GM18909 (cell line): ENCODE data around the gene MED16.
"Not testable (repeated sequence)": the region's sequence is repeated elsewhere in the genome, so short reads cannot be mapped to it uniquely, and the experiment has no call there.

ENCODE experiments used
- ATAC-seq: cut with Tn5 transposase; IDR thresholded peaks from one replicate; pipeline ENCODE4 v1.9.1; 2021; ENCODE audit warnings: mild to moderate bottlenecking; ENCODE audit not compliant: unreplicated experiment, poor library complexity

MED16 gene

DNA sequence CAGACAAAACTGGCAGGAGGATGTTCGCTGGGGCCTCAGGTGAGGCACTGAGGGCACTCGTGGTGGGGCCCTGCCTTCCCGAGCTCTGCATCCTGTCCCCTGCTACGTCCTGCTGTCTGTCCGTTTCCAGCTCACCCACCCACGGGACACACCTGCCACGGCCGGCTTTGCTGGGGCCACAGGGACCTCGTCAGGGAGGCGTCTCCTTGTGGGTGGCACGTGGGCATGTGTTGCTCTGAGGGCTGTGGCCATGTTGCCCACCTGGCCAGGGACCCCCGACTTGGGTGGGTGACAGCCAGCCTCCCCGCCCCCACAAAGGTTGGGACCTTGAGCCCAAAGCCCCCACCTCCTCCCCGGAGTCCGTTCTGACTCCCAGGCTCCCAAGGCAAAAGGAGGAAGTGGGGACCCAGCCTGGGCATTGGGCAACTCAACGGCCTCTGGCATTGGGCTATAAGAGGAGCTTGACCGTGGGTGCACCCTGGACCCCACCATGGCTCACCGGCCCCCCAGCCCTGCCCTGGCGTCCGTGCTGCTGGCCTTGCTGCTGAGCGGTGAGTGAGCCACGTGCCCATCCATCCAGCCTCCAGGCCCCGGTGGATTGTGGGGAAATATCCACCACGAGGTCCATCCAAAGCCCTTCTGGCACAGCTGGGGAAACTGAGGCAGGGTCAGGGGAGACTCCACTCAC, 52.3 kb downstream of the MED16 start, which contains the start of gene PRTN3:
Gene PRTN3 (plus strand): TSS at position 481 of the 688 bp plus-strand sequence. CDS start 10 bp downstream, at position 491.
- ATAC-seq, result no peak

DNA sequence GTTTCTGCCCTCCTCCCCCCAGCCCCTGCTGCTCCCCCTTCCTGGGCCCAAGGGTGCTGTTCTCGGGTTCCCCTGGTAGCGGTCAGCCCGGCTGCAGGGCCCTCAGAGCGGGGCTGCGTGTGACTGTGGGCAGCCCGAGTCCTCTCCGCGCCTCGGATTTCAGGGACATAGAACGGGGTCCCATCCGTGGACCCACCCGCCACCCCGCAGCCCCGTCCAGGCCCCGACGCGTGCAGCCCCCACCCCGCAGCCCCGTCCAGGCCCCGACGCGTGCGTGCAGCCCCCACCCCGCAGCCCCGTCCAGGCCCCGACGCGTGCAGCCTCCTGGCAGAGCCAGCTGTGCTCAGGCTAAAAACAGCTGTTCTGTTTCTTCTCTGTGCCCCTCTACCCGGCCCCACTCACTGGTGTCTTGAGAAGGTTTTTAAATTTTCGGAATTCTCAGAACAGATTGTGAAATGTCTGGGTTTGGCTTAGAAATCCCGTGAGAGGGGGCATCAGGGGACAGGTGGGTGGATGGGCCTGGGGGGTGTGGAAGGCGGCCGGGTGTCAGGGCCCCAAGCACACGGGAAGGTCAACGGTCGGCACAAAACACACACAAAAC, 57.7 kb downstream of the MED16 start:
- ATAC-seq, result no peak

- no peak for ATAC-seq
These were observed 58.8 kb downstream of the MED16 start for GRCh38 chr19:834216-834615.

DNA sequence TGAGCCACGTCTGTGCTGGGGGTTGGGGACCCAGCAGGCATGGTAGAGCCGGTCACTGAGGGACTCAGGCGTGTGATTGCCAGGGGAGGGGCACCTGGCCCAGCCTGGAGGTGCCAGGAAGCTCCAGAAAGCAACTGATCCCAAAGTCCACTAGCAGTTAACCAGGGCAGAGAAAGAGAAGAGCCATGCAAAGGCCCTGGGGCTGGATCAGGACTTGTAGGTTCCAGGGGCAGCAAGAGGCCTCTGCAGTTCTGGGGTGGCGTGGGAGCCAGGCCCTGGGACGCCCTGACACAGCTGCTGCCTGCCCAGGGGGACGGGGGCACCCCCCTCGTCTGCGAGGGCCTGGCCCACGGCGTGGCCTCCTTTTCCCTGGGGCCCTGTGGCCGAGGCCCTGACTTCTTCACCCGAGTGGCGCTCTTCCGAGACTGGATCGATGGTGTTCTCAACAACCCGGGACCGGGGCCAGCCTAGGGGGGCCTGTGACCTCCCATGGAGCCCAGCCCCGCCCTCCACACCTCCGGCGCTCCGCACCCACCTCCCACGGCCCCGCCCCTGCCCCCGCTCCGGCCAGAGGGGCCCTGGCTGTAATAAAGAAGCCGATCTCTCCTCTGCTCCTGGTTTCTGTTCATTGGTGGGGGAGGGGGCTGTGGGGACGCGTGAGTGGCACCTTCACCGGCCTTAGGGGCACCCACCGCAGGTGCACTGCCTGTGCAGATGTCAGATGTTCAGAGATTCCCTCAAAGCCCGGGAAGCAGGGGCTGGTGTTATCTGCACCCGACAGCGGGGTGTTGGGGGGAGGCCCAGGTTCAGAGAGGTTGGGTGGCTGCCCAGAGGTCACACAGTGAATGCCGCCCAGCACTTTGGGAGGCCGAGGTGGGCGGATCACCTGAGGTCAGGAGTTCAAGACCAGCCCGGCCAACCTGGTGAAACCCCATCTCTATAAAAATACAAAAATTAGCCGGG, 61.3 kb downstream of the MED16 start:
- ATAC-seq, result no peak

- no peak for ATAC-seq
These were observed 63.7 kb downstream of the MED16 start for GRCh38 chr19:829129-829758.

- no peak for ATAC-seq
These were observed 65.2 kb downstream of the MED16 start, which contains the start of gene AZU1 for GRCh38 chr19:827710-828321. TSS of gene AZU1 (plus strand) at chr19:827837. CDS start at chr19:827847, 10 bp downstream.

DNA sequence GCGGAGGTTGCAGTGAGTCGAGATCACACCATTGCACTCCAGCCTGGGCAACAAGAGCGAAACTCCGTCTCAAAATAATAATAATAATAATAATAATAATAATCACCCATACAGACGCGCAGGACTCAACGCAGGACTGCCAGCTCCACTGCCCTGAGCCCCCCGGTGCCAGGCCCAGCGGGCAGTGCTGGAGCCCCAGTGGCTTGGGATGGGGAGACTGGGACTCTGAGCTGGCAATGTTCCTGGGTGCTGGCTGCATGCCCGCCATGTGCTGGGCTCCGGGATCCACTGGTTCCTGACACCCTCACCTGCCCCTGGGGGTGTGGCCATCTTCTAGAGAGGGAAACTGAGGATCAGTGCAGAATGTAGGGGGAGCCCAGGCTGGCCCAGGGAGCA, 65.7 kb downstream of the MED16 start:
- ATAC-seq, result no peak

DNA sequence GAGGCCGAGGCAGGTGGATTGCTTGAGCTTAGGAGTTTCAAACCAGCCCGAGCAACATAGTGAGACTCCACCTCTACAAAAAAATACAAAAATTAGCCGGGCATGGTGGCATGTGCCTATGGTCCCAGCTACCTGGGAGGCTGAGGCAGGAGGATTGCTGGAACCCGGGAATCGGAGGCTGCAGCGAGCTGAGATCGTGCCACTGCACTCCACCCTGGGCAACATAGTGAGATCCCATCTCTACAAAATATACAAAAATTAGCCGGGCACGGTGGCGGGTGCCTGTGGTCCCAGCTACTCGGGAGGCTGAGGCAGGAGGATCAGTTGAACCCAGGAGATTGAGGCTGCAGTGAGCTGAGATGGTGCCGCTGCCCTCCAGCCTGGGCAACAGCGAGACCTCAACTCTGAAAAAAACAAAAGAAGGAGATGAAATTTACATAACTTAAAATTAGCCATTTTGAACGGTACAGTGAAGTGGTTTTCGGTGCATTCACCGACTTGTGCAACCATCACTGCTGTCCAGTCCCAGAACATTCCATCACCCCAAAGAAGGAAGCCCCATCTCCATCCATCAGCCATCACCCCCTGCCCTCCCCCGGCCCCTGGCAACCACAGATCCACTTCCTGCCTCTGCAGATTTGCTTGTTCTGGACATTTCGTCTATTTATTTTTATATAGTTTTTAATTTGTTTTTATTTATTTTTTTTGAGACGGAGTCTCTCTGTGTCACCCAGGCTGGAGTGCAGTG, 66.9 kb downstream of the MED16 start:
- no peak for ATAC-seq

GRCh38 chr19:824885-825284, 68.1 kb downstream of the MED16 start:
- ATAC-seq, result no peak

- ATAC-seq, result no peak
These were observed 69.3 kb downstream of the MED16 start for GRCh38 chr19:823565-824121.

GRCh38 chr19:821825-822503, 71.0 kb downstream of the MED16 start, which contains the start of gene PLPPR3:
TSS of gene PLPPR3 (minus strand) at chr19:821955. CDS start at chr19:821559, 396 bp downstream.
- no peak for ATAC-seq

GRCh38 chr19:821231-821824, 71.7 kb downstream of the MED16 start:
- no peak for ATAC-seq

DNA sequence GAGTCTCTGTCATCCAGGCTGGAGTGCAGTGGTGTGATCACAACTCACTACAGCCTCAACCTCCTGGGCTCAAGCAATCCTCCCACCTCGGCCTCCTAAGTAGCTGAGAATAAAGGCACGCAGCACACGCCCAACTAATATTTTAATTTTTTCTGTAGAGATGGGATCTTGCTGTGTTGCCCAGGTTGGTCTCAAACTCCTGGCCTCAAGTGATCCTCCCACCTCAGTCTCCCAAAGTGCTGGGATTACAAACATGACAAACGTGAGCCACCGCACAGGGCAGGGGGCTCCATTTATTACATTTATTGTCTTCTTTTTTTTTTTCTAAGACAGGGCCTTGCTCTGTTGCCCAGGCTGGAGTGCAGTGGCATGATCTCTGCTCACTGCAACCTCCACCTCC, 72.8 kb downstream of the MED16 start:
- not testable (repeated sequence) for ATAC-seq
